OCI-LY3 (cell line): ENCODE measurements around the gene PMIS2.

ENCODE experiments used
- H2AFZ ChIP-seq: fragments of 200-600, 300-600 bp; shearing (Covaris generic); 2 replicates; pipeline ENCODE4 v1.6.0; 2014; ENCODE audit warnings: antibody characterized with exemption, low read depth, low read length
- H3K27ac ChIP-seq: fragments of 200-600, 300-600 bp; sonication (generic); 2 replicates; pipeline ENCODE4 v1.5.1; 2014; ENCODE audit warnings: mild to moderate bottlenecking, low read length, moderate library complexity, mixed read lengths
- H3K27me3 ChIP-seq: fragments of 200-600, 300-600 bp; sonication (generic); 2 replicates; pipeline ENCODE4 v1.6.1; 2014; ENCODE audit warnings: low read depth, low read length, mixed read lengths
- H3K36me3 ChIP-seq: fragments of 200-600, 300-600 bp; sonication (generic); replicated peaks from 2 replicates; pipeline ENCODE3; 2014; ENCODE audit warnings: low read depth, low read length, mixed read lengths
- H3K4me1 ChIP-seq: fragments of 300-600, 200-600 bp; sonication (generic); 2 replicates; pipeline ENCODE4 v1.6.1; 2014; ENCODE audit warnings: low read length, mixed read lengths
- H3K4me2 ChIP-seq: fragments of 200-600, 300-600 bp; sonication (generic); 2 replicates; pipeline ENCODE4 v1.6.1; 2014; ENCODE audit warnings: low read length, mixed read lengths
- H3K4me3 ChIP-seq: fragments of 300-600, 200-600 bp; sonication (generic); 2 replicates; pipeline ENCODE4 v1.5.1; 2014; ENCODE audit warnings: antibody characterized with exemption, mild to moderate bottlenecking, low read length, moderate library complexity
- H3K79me2 ChIP-seq: fragments of 300-600, 200-600 bp; shearing (Covaris generic); 2 replicates; pipeline ENCODE4 v1.6.1; 2014; ENCODE audit warnings: mild to moderate bottlenecking, low read length, mixed read lengths
- H3K9ac ChIP-seq: fragments of 300-600, 200-600 bp; shearing (Covaris generic); 2 replicates; pipeline ENCODE4 v1.6.0; 2014; ENCODE audit warnings: mild to moderate bottlenecking, low read length, moderate library complexity
- H3K9me3 ChIP-seq: fragments of 200-600, 300-600 bp; shearing (Covaris generic); 2 replicates; pipeline ENCODE4 v1.6.1; 2014; ENCODE audit warnings: low read length, mixed read lengths; ENCODE audit not compliant: insufficient read depth
- H4K20me1 ChIP-seq: fragments of 200-600, 300-600 bp; sonication (generic); 2 replicates; pipeline ENCODE4 v1.6.1; 2016; ENCODE audit warnings: low read length, mixed read lengths; ENCODE audit not compliant: insufficient read depth
- CTCF ChIP-seq: fragments of 200-600, 300-600 bp; sonication (generic); IDR thresholded peaks from 2 replicates; pipeline ENCODE4 v1.5.1; 2014; ENCODE audit warnings: antibody characterized with exemption, low read length, low read depth
- EZH2phosphoT487 ChIP-seq: fragments of 200-600 bp; shearing (Covaris generic); IDR thresholded peaks from 2 replicates; pipeline ENCODE4 v1.6.1; 2018; ENCODE audit warnings: antibody characterized with exemption, mixed run types, low read depth

The PMIS2 gene

GRCh38 chr19:35560677-35561076 lies 25.3 kb upstream of the PMIS2 start:
- Histone ChIP-seq H2AFZ (no peak overlapping the region), H4K20me1 (no peaks in the 10 kb centered on the region), H3K79me2 (no peaks in the 10 kb centered on the region), H3K9ac (no peak overlapping the region), H3K27me3 (peaks cover 24% of the 10 kb centered on the region), H3K27ac (no peak overlapping the region), H3K4me2 (no peak overlapping the region), H3K4me3 (no peak overlapping the region), H3K9me3 (no peaks in the 10 kb centered on the region), H3K4me1 (peaks cover 14% of the 10 kb centered on the region), H3K36me3 (no peaks in the 10 kb centered on the region)
- no peak for TF ChIP-seq CTCF
- TF ChIP-seq EZH2phosphoT487 = no peak

- Histone ChIP-seq H3K27ac (no peak overlapping the region), H3K4me3 (no peak overlapping the region), H3K36me3 (no peaks in the 10 kb centered on the region), H3K79me2 (no peaks in the 10 kb centered on the region), H2AFZ (no peak overlapping the region), H3K9ac (no peak overlapping the region), H3K4me2 (no peak overlapping the region), H3K27me3 (peaks cover 26% of the 10 kb centered on the region), H3K9me3 (no peaks in the 10 kb centered on the region), H4K20me1 (no peaks in the 10 kb centered on the region), H3K4me1 (peaks cover 14% of the 10 kb centered on the region)
- no peak for TF ChIP-seq EZH2phosphoT487
- no peak for TF ChIP-seq CTCF
These were observed 24.5 kb upstream of the PMIS2 start for GRCh38 chr19:35561436-35561835.

- H3K9me3 ChIP-seq = no peaks in the 10 kb centered on the region
- no peak overlapping the region for H3K4me3 ChIP-seq
- H3K27ac ChIP-seq = no peak overlapping the region
- H3K27me3 ChIP-seq = peaks cover 27% of the 10 kb centered on the region
- peaks cover 14% of the 10 kb centered on the region for H3K4me1 ChIP-seq
- H3K9ac ChIP-seq = no peak overlapping the region
- H3K4me2 ChIP-seq = no peak overlapping the region
- H4K20me1 ChIP-seq = no peaks in the 10 kb centered on the region
- no peak overlapping the region for H2AFZ ChIP-seq
- no peaks in the 10 kb centered on the region for H3K36me3 ChIP-seq
- TF ChIP-seq EZH2phosphoT487 = no peak
- no peak for TF ChIP-seq CTCF
- no peaks in the 10 kb centered on the region for H3K79me2 ChIP-seq
These were observed 23.6 kb upstream of the PMIS2 start for GRCh38 chr19:35562336-35562735.

GRCh38 chr19:35562776-35563175 lies 23.2 kb upstream of the PMIS2 start:
- Histone ChIP-seq H3K27me3 (peaks cover 30% of the 10 kb centered on the region), H4K20me1 (no peaks in the 10 kb centered on the region), H3K27ac (no peak overlapping the region)

More at GRCh38 chr19:35562776-35563175, 23.2 kb upstream of the PMIS2 start:
- no peak overlapping the region for H3K4me2 ChIP-seq
- peaks cover 14% of the 10 kb centered on the region for H3K4me1 ChIP-seq
- TF ChIP-seq CTCF = no peak
- no peak for TF ChIP-seq EZH2phosphoT487
- H2AFZ ChIP-seq = no peak overlapping the region
- no peaks in the 10 kb centered on the region for H3K36me3 ChIP-seq
- H3K9ac ChIP-seq = no peak overlapping the region
- no peaks in the 10 kb centered on the region for H3K79me2 ChIP-seq
- H3K4me3 ChIP-seq = no peak overlapping the region
- H3K9me3 ChIP-seq = no peaks in the 10 kb centered on the region
